Skeletal muscle tissue (tissue), 4 donors: ENCODE results near the gene ZRSR2. TPM values are rescaled to one million over a fixed set of nuclear protein-coding genes. Genes with fewer than 3 reads are reported as not detected.
A peak's percentile ranks its signal among the peaks of the same experiment; 100 is the strongest.

Experiments
- H3K27ac ChIP-seq: one replicate; pipeline ENCODE4 v1.7.0; 2013; ENCODE audit warnings: mild to moderate bottlenecking, low read depth, low read length, inconsistent platforms
- H3K27me3 ChIP-seq, 3 donors: one replicate each; pipeline ENCODE4 v1.7.0; 2013; ENCODE audit warnings: low read length in 3 of 3; ENCODE audit not compliant: control insufficient read depth in 3 of 3, insufficient read depth in 3 of 3
- H3K36me3 ChIP-seq, 3 donors: one replicate each; pipeline ENCODE4 v1.7.0; 2013; ENCODE audit warnings: low read length in 3 of 3; ENCODE audit not compliant: control insufficient read depth in 3 of 3, insufficient read depth in 3 of 3
- H3K4me1 ChIP-seq, 3 donors: one replicate each; pipeline ENCODE4 v1.7.0; 2013; ENCODE audit warnings: low read length in 3 of 3, mild to moderate bottlenecking in 3 of 3; ENCODE audit not compliant: control insufficient read depth in 3 of 3, insufficient read depth in 3 of 3
- H3K4me3 ChIP-seq, 3 donors: one replicate each; pipeline ENCODE4 v1.7.0; 2013; ENCODE audit warnings: low read length in 3 of 3
- H3K9ac ChIP-seq, 3 donors: one replicate each; pipeline ENCODE4 v1.7.0; 2013; ENCODE audit warnings: low read length in 3 of 3, mild to moderate bottlenecking in 3 of 3, moderate library complexity in 2 of 3, low read depth in 1 of 3
- H3K9me3 ChIP-seq, 3 donors: one replicate each; pipeline ENCODE4 v1.7.0; 2013; ENCODE audit warnings: low read length in 3 of 3; ENCODE audit not compliant: control insufficient read depth in 3 of 3
- total RNA-seq: library from RNA; depleted of rRNA; stranded (reverse); fragments of >200 nt; gene quantifications from one replicate; pipeline ENCODE4 v1.2.3, GENCODE V29; 2014
- donor health status: Osteomylitis.

Gene ZRSR2
- total RNA-seq, 1 donor from 2014 or later = 2.6 TPM

GRCh38 chrX:15797707-15798106 lies 7.4 kb downstream of the ZRSR2 start:
- Histone ChIP-seq H3K9me3 (no peaks in the 10 kb centered on the region), H3K27me3 (no peaks in the 10 kb centered on the region), H3K27ac (no peak overlapping the region), H3K9ac (no peak overlapping the region), H3K36me3 (peaks cover 0 to 15% (median 0%) of the 10 kb centered on the region in 3 donors), H3K4me3 (no peak overlapping the region), H3K4me1 (no peaks in the 10 kb centered on the region)

GRCh38 chrX:15804563-15804962 lies 14.3 kb downstream of the ZRSR2 start:
- peaks cover 2 to 22% (median 8%) of the 10 kb centered on the region in 3 donors for H3K36me3 ChIP-seq
- no peaks in the 10 kb centered on the region for H3K27me3 ChIP-seq
- H3K4me1 ChIP-seq = no peaks in the 10 kb centered on the region
- no peaks in the 10 kb centered on the region for H3K9me3 ChIP-seq
- H3K9ac ChIP-seq = no peak overlapping the region
- no peak overlapping the region for H3K27ac ChIP-seq
- no peak overlapping the region for H3K4me3 ChIP-seq

- no peak overlapping the region for H3K4me3 ChIP-seq
- H3K9me3 ChIP-seq = no peaks in the 10 kb centered on the region
- H3K27ac ChIP-seq = no peak overlapping the region
- H3K27me3 ChIP-seq = no peaks in the 10 kb centered on the region
- H3K9ac ChIP-seq = no peak overlapping the region
- H3K36me3 ChIP-seq = peaks cover 4 to 22% (median 10%) of the 10 kb centered on the region in 3 donors
- H3K4me1 ChIP-seq = no peaks in the 10 kb centered on the region
These were observed 18.0 kb downstream of the ZRSR2 start for GRCh38 chrX:15808254-15808653.

GRCh38 chrX:15812192-15812938 lies 22.1 kb downstream of the ZRSR2 start:
- H3K27me3 ChIP-seq = no peaks in the 10 kb centered on the region
- no peaks in the 10 kb centered on the region for H3K4me1 ChIP-seq
- no peak overlapping the region for H3K4me3 ChIP-seq
- no peaks in the 10 kb centered on the region for H3K9me3 ChIP-seq
- H3K27ac ChIP-seq = no peak overlapping the region
- peaks cover 4 to 35% (median 11%) of the 10 kb centered on the region in 3 donors for H3K36me3 ChIP-seq
- no peak overlapping the region for H3K9ac ChIP-seq

GRCh38 chrX:15813416-15813815 lies 23.1 kb downstream of the ZRSR2 start:
- Histone ChIP-seq H3K9me3 (no peaks in the 10 kb centered on the region), H3K27ac (no peak overlapping the region), H3K9ac (peak overlapping the region in 1 of 3 donors; percentile 24), H3K36me3 (peaks cover 6 to 35% (median 11%) of the 10 kb centered on the region in 3 donors), H3K4me1 (no peaks in the 10 kb centered on the region), H3K27me3 (no peaks in the 10 kb centered on the region), H3K4me3 (no peak overlapping the region)

- H3K9ac ChIP-seq = no peak overlapping the region
- H3K27ac ChIP-seq = no peak overlapping the region
- no peaks in the 10 kb centered on the region for H3K27me3 ChIP-seq
- H3K4me3 ChIP-seq = no peak overlapping the region
- peaks cover 5 to 30% (median 7%) of the 10 kb centered on the region in 3 donors for H3K36me3 ChIP-seq
- H3K9me3 ChIP-seq = no peaks in the 10 kb centered on the region
- no peaks in the 10 kb centered on the region for H3K4me1 ChIP-seq
These were observed 24.6 kb downstream of the ZRSR2 start for GRCh38 chrX:15814771-15815365.

- H3K36me3 ChIP-seq = peaks cover 4 to 39% (median 11%) of the 10 kb centered on the region in 3 donors
- H3K9ac ChIP-seq = no peak overlapping the region
- no peak overlapping the region for H3K27ac ChIP-seq
- H3K9me3 ChIP-seq = no peaks in the 10 kb centered on the region
- H3K4me3 ChIP-seq = no peak overlapping the region
- no peaks in the 10 kb centered on the region for H3K27me3 ChIP-seq
- no peaks in the 10 kb centered on the region for H3K4me1 ChIP-seq
These were observed 25.6 kb downstream of the ZRSR2 start for GRCh38 chrX:15815779-15816437.

GRCh38 chrX:15816438-15816809 lies 26.1 kb downstream of the ZRSR2 start:
- Histone ChIP-seq H3K27me3 (no peaks in the 10 kb centered on the region), H3K9ac (no peak overlapping the region), H3K9me3 (no peaks in the 10 kb centered on the region), H3K4me3 (no peak overlapping the region), H3K4me1 (no peaks in the 10 kb centered on the region), H3K27ac (no peak overlapping the region), H3K36me3 (peaks cover 5 to 39% (median 11%) of the 10 kb centered on the region in 3 donors)

- Histone ChIP-seq H3K4me1 (no peaks in the 10 kb centered on the region), H3K27ac (no peak overlapping the region), H3K9ac (no peak overlapping the region)
These were observed 26.6 kb downstream of the ZRSR2 start for GRCh38 chrX:15816886-15817285.

More at GRCh38 chrX:15816886-15817285, 26.6 kb downstream of the ZRSR2 start:
- H3K4me3 ChIP-seq = no peak overlapping the region
- H3K27me3 ChIP-seq = no peaks in the 10 kb centered on the region
- peaks cover 5 to 39% (median 11%) of the 10 kb centered on the region in 3 donors for H3K36me3 ChIP-seq
- no peaks in the 10 kb centered on the region for H3K9me3 ChIP-seq
